Measurements from ENCODE around the gene STXBP3. TPM values are rescaled to one million over a fixed set of nuclear protein-coding genes. Genes with fewer than 3 reads are reported as not detected.

STXBP3 gene
- total and polyA plus RNA-seq, 2 donors (not counting 3 experiments of a cell fraction or from before 2014, with no cell fraction given), result 9.4 to 44.1 TPM

DNA sequence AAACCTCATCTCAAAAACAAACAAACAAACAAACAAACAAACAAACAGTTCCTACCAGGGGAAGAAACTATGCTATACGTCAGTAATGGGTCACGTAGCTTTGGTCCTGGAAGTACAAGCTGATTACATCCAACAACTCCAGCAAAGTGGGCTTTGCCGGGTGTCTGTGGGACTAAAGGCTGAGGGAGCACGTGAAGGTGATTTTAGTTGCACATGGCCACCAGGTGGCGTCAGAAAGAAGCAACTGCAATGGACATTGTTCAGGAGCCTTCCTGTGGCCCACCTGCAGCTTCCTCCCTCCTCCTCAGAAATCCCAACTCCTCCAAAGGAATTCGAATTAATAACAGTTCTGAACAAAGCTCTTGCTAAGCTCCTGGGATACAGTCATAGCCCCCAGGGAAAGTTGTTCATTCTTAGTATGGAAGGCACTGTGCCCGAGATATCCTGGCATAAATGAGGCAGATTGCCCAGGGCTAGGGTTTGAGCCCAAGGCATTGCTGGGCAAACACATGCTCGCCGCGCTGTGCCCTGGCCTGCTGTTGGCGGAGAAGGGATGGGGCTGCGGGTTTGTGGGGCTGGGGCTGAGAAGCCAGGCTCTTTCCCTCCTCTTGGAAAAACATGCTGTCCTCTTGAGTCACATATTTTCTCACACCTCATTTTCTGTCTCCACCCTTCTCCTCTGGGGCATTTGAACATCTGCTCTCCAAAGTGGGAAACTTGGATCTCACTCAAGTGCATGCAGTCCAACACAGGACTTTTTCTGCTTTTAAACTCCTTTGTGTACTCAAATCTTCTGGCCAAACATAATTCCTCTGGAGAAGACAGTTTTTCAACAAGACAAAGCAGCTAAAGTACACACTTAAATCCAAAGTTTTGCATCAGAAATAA is 81.8 kb downstream of the STXBP3 start:
- Histone ChIP-seq H3K9ac (replicated peaks; ENCODE audit: extremely low read depth, insufficient read depth, low read length) (no peak overlapping the region), H3K79me2 (ENCODE audit: control insufficient read depth, insufficient read depth, low read length) (no peaks in the 10 kb centered on the region), H2AFZ (ENCODE audit: low read depth, low read length) (no peak overlapping the region), H3K9me3 (replicated peaks; ENCODE audit: control insufficient read depth, insufficient read depth, low read length) (no peaks in the 10 kb centered on the region), H3K4me3 (replicated peaks in 1 of 3; ENCODE audit: insufficient read depth in 1 of 3, low read depth in 1 of 3, low read length in 3 of 3) (no peak overlapping the region), H3K36me3 (ENCODE audit: control insufficient read depth in 2 of 2, extremely low read depth in 1 of 2, insufficient read depth in 2 of 2, low read length in 2 of 2) (no peaks in the 10 kb centered on the region), H3K4me1 (ENCODE audit: control insufficient read depth, extremely low read depth, insufficient read depth, low read length) (peaks cover 29% of the 10 kb centered on the region), H3K4me2 (ENCODE audit: insufficient read depth, low read length) (no peak overlapping the region), H3K27me3 (ENCODE audit: control insufficient read depth in 2 of 2, insufficient read depth in 2 of 2, low read length in 2 of 2) (peaks cover 0 to under 1% of the 10 kb centered on the region in 2 experiments), H3K9me1 (replicated peaks; ENCODE audit: control insufficient read depth, extremely low read depth, insufficient read depth, low read length) (no peaks in the 10 kb centered on the region), H4K20me1 (replicated peaks; ENCODE audit: control insufficient read depth, extremely low read depth, insufficient read depth, low read length) (no peaks in the 10 kb centered on the region), H3K27ac (ENCODE audit: insufficient read depth, low read depth, low read length) (no peak overlapping the region)
- intact Hi-C loops (cut with micrococcal nuclease) (loop anchor here (1.0 to 2.0 kb wide), 3 partner anchors 49 to 136 kb away; partner anchors contain the start of gene PRPF38B), dilution Hi-C loops (cut with MboI; ENCODE audit: extremely low pct_ligation_motif_present, low sequenced_read_pairs) (no loop called here)
- peak; percentile 79 for FAIRE-seq
- POLR2A ChIA-PET, result no interaction called here
- BruUV-seq (replicated peaks), result no TSS peak
- peak; percentile 70 for DNase-seq (ENCODE audit: low read depth, low spot score)
- CTCF ChIA-PET, result interaction anchor here (0.9 to 11.0 kb wide), 17 partner anchors 8 to 284 kb away, joined by 3 to 247 read pairs (median 4); partner anchors contain the start of gene GPSM2
- TF ChIP-seq EZH2 (IDR thresholded peaks at IDR 0.05; ENCODE audit: borderline replicate concordance, low read depth, low read length, severe bottlenecking) (no peak), CTCF (IDR thresholded peaks at IDR 0.05; ENCODE audit: extremely low read depth in 1 of 2, insufficient read depth in 1 of 2, low read depth in 1 of 2, low read length in 2 of 2) (peak; percentile 64 to 74), POLR2A (IDR thresholded peaks at IDR 0.05; ENCODE audit: low read depth, low read length) (no peak), GATA2 (IDR thresholded peaks at IDR 0.05; ENCODE audit: insufficient read depth, insufficient read length, low read depth, low read length) (no peak), FOS (IDR thresholded peaks at IDR 0.05; ENCODE audit: borderline replicate concordance, insufficient read depth, low read length) (no peak), POLR2AphosphoS5 (IDR thresholded peaks at IDR 0.05; ENCODE audit: insufficient read depth, low read depth, low read length) (no peak), MYC (IDR thresholded peaks at IDR 0.05; ENCODE audit: low read depth, low read length) (no peak), JUN (IDR thresholded peaks at IDR 0.05; ENCODE audit: borderline replicate concordance, insufficient read depth, insufficient read length, low read depth) (no peak)
- TF ChIP-seq, protein P1, sequence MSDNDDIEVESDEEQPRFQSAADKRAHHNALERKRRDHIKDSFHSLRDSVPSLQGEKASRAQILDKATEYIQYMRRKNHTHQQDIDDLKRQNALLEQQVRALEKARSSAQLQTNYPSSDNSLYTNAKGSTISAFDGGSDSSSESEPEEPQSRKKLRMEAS (IDR thresholded peaks at IDR 0.05; ENCODE audit: insufficient read depth, insufficient read length), result peak; percentile 77
